ENCODE measurements around the gene RBFOX1.

RBFOX1 gene

GRCh38 chr16:7614021-7614795 lies 281.6 kb downstream of the RBFOX1 start:
- DNase-seq = peak; percentile 67

DNA sequence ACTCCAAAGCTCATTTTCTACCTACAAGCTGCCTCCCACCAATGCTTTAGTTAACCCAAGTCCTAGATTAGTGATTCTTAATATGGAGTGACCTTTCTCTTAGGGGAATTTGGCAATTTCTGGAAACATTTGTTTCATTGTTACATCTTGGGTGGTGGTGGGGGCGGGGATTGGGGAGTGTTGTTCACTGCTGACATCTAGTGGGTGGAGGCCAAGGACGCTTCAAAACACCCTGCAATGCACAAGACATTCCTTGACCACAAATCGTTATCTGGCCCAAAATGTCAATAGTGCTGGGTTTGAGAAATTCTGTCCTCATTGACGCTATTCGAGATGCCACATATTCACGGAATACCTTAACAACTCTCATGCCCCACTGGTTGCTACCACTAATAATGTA lies 282.9 kb downstream of the RBFOX1 start:
- DNase-seq = no peak

GRCh38 chr16:7624871-7625766 lies 292.5 kb downstream of the RBFOX1 start:
- DNase-seq = no peak

DNA sequence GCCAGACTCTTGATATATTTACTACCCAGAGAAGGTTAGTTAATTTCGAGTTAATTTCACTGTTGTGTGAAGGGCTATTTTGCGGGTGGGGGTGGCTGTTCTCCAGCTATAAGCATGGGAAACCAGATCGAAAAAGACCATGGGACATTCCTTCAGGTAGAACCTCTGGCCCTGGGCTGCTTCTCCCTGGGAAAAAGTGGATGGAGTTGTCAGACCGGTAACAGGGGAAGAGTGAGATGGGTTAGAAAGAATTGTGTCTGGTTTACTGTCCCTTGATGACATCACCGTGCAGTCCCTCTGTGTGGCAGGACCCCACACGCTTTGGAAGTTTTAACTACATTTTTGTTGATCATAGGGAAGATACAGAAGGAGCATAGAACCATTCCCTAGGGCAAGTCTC lies 296.3 kb downstream of the RBFOX1 start:
- no peak for DNase-seq

DNA sequence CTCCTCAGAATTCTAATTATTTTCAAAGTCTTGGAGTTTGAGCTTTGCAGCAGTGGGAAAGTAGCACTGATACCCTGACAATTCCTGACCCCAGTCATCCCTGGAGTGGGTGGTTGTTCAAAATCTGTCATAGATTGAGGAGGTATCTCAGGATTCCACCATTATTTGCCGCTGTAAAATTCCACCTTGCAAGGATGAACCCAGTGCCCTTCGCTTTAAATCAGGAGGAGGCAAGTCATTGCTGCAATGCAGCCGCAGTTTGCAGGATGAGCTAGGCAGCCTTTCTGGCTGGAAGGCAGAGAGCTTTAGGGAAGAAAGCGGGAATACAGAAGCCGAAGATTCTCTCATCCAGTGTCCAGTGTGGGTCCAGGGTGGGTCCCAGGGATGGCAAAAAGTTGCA lies 296.9 kb downstream of the RBFOX1 start:
- no peak for DNase-seq

- no peak for DNase-seq
Observed at GRCh38 chr16:7637446-7637845, 304.8 kb downstream of the RBFOX1 start.

GRCh38 chr16:7638306-7638705 lies 305.7 kb downstream of the RBFOX1 start:
- no peak for DNase-seq

GRCh38 chr16:7640334-7640733 lies 307.7 kb downstream of the RBFOX1 start:
- DNase-seq = no peak

- no peak for DNase-seq
Observed at GRCh38 chr16:7644176-7644575, 311.5 kb downstream of the RBFOX1 start.

DNA sequence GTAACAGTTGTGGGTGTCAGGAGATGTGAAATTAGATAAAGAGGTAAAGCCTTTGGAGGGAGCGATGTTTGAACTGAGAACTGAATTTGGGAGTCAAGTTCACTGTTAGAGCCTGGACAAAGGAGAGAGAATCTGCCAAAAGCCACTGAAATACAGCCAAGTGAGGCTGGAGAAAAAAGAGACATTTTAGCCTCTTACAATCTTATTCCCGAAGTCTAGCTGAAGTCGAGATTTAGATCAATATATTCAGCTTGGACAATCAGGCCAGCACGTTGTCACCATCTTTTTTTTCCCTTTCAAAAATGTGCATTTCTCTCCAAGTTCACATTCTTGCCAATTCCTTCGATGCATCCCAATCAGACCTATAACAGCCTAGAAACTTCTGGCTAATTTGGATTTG lies 312.2 kb downstream of the RBFOX1 start:
- no peak for DNase-seq

- no peak for DNase-seq
Observed at GRCh38 chr16:7646821-7647500, 314.3 kb downstream of the RBFOX1 start.

DNA sequence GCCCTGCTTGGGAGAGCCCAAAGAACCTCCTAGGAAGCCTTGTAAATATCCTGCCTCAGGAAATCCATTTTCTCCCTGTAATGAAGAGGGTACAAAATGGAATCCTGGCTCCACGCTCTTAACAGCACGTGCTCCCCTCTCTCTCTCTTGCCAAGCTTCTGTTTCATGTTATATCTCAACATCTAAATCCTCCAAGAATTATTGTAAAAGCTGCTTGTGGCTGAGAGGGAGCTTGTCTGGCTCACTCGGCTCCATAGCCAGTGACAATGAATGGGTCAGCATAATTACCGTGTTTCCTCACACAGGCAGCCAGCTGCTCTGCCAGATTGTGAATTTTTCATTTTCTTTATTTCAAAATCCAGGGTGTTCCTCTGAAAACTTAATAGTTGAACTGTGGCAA lies 317.8 kb downstream of the RBFOX1 start:
- DNase-seq = no peak

DNA sequence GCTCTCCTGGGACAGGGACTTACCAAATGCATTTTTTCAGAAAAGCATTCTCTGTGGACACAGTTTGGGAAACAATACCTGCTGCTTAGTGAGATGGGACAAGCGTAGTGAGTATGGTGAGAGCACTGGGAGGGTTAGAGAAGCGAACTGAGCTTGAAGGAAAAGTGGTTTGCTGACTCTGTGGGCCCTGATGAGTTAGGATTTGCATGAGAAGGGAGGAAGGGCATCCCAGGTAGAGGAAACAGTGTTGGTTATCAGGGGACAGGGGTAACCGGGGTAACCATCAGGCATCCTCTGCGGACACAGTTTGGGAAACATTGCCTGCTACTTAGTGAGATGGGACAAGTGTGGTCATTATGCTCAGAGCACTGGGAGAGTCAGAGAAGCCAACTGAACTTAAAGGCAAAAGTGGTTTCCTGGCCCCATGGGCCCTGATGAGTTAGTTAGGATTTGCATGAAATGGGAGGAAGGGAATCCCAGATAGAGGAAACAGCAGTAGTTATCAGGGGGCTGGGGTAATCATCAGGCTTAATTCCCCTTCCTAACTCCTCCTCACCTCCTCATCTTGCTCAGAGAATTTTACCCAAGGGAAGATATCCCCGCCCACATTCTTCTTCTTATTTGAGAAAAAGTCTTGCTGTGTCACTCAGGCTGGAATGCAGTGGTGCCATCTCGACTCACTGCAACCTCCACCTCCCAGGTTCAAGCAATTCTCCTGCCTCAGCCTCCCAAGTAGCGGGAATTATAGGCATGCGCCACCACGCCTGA lies 319.3 kb downstream of the RBFOX1 start:
- DNase-seq = no peak

DNA sequence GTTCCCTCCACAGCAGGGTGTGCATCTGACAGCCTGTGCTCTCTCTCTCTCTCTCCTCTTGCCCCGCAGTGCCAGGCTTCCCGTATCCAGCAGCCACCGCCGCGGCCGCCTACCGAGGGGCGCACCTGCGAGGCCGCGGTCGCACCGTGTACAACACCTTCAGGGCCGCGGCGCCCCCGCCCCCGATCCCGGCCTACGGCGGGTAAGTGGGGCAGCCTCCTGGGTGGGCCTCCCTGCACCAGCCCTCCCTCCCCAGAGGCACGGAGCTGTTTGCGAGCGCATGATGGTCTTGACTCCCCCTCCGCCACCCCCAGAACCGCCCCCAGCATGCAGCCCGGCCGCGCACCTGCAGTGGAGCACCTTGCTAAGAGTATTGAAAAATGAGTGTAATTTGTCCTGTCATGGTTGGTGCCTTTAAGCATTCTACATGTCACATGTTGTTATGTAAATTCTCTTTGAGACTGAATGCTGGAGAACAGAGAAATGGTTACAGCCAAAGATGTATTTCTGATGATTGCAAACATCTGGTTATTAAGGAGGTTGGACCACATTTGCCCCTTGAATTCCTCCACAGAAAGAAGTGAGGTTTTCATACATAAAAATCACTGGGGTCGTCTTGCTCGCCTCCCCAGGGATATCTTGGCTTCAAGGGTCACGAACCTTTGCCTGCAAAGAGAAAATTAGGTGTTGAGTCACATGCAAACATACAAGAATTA lies 321.3 kb downstream of the RBFOX1 start:
- DNase-seq = no peak

DNA sequence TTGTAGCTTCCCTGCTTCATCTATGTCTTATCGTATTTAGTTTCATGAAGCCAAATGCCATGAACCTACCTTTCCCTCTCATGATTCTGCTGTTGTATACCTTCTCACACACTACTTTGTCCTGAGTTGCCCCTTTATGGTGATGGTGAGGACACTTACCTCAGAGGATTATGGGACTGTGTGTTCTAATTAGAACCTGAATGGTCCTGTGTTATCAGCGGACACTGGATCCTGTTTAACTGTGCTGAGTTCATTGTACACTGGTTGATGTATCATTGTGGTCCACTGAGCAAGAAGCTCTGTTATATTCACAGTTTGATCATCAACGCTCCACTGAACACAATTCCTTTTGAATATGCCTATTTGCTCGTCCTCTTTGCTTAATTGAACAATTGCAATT lies 343.0 kb downstream of the RBFOX1 start:
- DNase-seq = no peak

- no peak for DNase-seq
Observed at GRCh38 chr16:7680296-7680695, 347.7 kb downstream of the RBFOX1 start.

- DNase-seq = no peak
Observed at GRCh38 chr16:7688811-7689210, 356.2 kb downstream of the RBFOX1 start.

GRCh38 chr16:7689234-7689633 lies 356.6 kb downstream of the RBFOX1 start:
- DNase-seq = no peak

- DNase-seq = no peak
Observed at GRCh38 chr16:7691533-7691932, 358.9 kb downstream of the RBFOX1 start.

DNA sequence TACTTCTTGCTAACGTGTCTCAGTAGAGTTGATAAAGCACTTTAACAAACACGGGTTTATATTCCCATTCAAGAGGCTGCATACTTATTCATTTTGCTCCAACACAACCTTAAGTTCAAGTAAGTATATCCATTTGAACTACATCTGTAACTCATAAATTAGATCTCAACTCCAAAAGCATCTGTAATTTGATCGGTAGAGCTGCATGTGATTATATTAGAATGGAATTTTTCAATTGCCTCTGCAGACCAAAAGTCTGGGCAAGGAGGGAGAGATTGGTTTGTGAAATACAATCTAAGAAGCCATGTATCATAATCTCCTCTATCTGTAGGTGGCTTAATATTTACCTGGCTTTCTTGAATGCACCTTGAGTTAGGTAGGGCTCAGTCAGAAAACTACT lies 371.0 kb downstream of the RBFOX1 start:
- no peak for DNase-seq

- DNase-seq = no peak
Observed at GRCh38 chr16:7705885-7706284, 373.2 kb downstream of the RBFOX1 start.

GRCh38 chr16:7709186-7709585 lies 376.5 kb downstream of the RBFOX1 start:
- DNase-seq = no peak
